Stimulated activated naive CD8-positive, alpha-beta T cell treated with anti-CD3 and anti-CD28 coated beads, Interleukin-15, amount 100 ng/mL, for 72 hours (primary cell): ENCODE data around the gene SPTBN1.
A peak's percentile ranks its signal among the peaks of the same experiment; 100 is the strongest.

ENCODE experiments used
- ATAC-seq: fragments of 150-1000 bp; cut with Tn5 transposase; 2 replicates; pipeline ENCODE4 v1.10.0; 2021; ENCODE audit warnings: mild to moderate bottlenecking, moderate library complexity
- DNase-seq, 2 donors: peaks; one replicate each; pipeline ENCODE4 v3.0.0; 2021 to 2022
- H3K27ac Mint-ChIP-seq, 2 donors: one replicate each; pipeline ENCODE4 v1.8.0; 2022; ENCODE audit warnings: mild to moderate bottlenecking in 2 of 2, mixed read lengths in 2 of 2, moderate library complexity in 2 of 2
- H3K27me3 Mint-ChIP-seq: one replicate; pipeline ENCODE4 v1.8.0; 2022; ENCODE audit warnings: mixed read lengths
- H3K4me1 Mint-ChIP-seq: one replicate; pipeline ENCODE4 v1.8.0; 2022; ENCODE audit warnings: mild to moderate bottlenecking, mixed read lengths
- H3K4me3 Mint-ChIP-seq, 2 donors: one replicate each; pipeline ENCODE4 v1.8.0; 2022; ENCODE audit warnings: mild to moderate bottlenecking in 2 of 2, mixed read lengths in 2 of 2, moderate library complexity in 1 of 2
- H3K9me3 Mint-ChIP-seq, 2 donors: one replicate each; pipeline ENCODE4 v1.8.0; 2022; ENCODE audit warnings: mixed read lengths in 2 of 2

SPTBN1 gene

DNA sequence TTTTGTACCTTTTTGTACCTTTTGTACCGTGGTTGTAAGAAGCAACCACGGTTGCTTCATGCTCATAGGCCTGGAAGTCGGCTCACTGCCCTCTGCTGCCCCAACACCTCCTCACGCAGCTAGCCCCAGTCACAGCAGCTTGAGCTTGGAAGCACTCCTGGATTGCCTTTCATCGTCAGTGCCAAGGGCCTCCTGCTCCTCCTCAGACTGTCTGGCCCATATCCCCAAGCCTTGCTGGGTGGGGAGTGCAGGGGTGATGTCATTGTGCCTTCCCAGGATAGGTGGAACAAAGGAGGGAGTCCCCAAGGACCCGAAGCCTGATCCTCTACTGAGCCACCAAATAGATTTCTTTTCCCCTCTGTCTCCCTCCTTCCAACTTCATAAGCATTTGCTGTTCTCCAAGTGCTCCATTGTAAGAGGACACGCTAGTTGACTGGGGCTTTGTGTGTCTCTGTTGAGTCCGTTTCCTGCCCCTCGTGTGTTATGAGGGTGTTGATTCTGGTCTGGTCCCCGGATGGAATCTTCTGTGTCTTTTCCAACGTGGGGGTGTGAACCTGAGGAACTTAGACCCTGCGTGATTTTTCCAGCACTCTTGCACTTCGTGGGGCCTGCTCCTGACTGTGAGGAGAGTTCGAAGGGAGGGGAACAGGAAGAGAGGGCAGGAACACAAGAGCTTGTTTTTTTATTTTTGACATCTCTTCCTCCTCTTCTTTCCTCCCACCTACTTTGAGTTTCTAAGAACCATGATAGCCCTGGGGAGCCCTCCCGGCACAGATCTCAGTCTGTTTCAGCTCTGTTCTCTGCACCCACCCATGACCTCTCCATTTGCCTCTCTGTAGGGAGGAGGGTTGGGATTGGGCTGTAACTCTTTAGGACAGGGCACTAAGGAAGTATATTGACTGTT is 140.1 kb downstream of the SPTBN1 start:
- Mint-ChIP-seq H3K4me3 (peak overlapping the region; percentile 84), H3K27me3 (no peaks in the 10 kb centered on the region), H3K9me3 (no peaks in the 10 kb centered on the region), H3K4me1 (peaks cover 96% of the 10 kb centered on the region), H3K27ac (peak overlapping the region; percentile 99)
- ATAC-seq = peak; percentile 33
- DNase-seq = no peak

DNA sequence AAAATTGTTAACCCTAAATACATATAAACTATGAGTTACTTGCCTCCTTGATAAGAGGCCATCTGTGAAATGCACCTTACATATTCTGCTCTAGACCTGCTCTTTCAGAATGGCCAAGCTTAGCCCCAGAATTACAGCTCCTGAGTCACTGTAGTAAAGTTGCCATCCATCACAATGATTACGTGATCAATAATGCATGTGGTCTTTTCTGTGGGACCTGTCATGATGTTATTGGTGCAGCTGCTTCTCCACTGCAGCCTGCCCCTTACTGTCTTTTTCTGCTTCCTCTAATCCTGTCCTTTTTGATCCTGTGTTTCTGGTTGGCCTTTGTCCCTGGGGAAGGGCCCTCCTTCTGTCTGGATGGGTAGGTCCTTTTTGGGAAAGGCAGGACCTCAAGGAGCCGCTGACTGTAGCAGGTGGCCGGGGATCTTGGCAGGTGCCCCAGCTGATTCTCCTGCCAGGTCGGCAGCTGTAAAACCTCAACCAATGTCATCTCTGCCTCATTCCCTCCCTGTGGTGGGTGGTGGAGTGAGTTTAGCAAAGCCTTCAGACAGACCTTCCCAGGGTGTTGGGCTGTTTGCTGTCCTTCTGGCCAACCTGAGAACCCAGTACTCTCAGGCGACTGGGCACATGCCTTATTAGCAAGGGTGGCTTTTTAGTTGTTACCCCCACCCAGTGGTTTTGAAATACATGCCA is 141.2 kb downstream of the SPTBN1 start:
- Mint-ChIP-seq H3K4me3 (peak overlapping the region; percentile 84), H3K9me3 (no peaks in the 10 kb centered on the region), H3K27ac (peak overlapping the region; percentile 99), H3K4me1 (peaks cover 96% of the 10 kb centered on the region), H3K27me3 (no peaks in the 10 kb centered on the region)
- ATAC-seq (peak; percentile 80), DNase-seq (peak; percentile 40 to 62)

GRCh38 chr2:54598347-54599325 is 142.5 kb downstream of the SPTBN1 start:
- Mint-ChIP-seq H3K4me1 (peaks cover 96% of the 10 kb centered on the region), H3K27ac (no peak overlapping the region), H3K4me3 (no peak overlapping the region), H3K27me3 (no peaks in the 10 kb centered on the region), H3K9me3 (no peaks in the 10 kb centered on the region)
- DNase-seq (no peak), ATAC-seq (no peak)

DNA sequence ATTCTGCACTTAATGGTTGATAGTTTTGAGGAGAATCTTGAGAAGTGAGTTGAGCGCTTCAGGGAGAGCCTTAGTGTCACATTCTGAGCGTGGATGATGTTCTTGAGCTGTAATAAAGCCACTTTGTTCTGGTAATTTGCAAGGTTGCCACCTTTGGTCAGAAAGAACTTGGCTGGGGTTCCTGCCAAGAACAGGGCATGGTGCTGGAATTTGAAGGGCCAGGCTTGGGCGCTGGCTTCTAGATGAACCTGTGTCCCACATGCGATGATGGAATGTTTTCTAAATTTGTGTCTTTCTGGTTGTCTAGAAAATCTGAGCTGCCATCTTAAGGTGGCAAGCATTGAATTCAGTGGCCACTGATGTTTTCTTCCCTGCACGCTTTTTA is 143.2 kb downstream of the SPTBN1 start:
- Mint-ChIP-seq H3K27me3 (no peaks in the 10 kb centered on the region), H3K4me1 (peaks cover 96% of the 10 kb centered on the region), H3K4me3 (no peak overlapping the region), H3K9me3 (no peaks in the 10 kb centered on the region), H3K27ac (peak overlapping the region in 1 of 2 donors; percentile 23)
- DNase-seq (no peak), ATAC-seq (no peak)

- H3K27ac Mint-ChIP-seq = peak overlapping the region; percentile 61 to 77
- peak; percentile 21 for ATAC-seq
Measured at GRCh38 chr2:54599914-54600313, 143.8 kb downstream of the SPTBN1 start.

DNA sequence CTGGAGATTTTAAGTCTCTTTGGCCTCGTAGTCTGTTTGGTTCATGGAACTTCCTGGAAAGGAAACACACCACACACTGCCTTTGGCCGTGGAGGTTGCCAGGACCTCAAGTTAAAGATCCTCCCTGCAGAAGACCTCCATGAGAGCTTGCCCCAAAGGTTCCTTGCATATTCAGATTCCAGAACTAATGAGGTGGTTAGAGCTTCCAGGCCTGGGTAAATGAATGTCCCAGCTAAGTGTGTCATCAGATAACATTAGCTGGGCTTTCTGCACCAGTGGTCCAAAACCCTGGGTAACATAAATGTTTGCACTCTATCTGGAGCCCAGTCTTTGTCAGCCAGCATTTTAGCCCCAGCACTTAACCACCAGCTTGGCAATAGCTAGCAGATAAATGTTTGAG is 145.2 kb downstream of the SPTBN1 start:
- Mint-ChIP-seq H3K27me3 (no peaks in the 10 kb centered on the region), H3K4me3 (peak overlapping the region in 1 of 2 donors; percentile 16), H3K4me1 (peaks cover 99% of the 10 kb centered on the region), H3K9me3 (no peaks in the 10 kb centered on the region), H3K27ac (peak overlapping the region in 1 of 2 donors; percentile 47)
- ATAC-seq (no peak), DNase-seq (no peak)

More at GRCh38 chr2:54599914-54600313, 143.8 kb downstream of the SPTBN1 start:
- H3K9me3 Mint-ChIP-seq = no peaks in the 10 kb centered on the region
- H3K4me3 Mint-ChIP-seq = peak overlapping the region; percentile 7 to 13
- peak in 1 of 2 donors; percentile 38 for DNase-seq
- peaks cover 99% of the 10 kb centered on the region for H3K4me1 Mint-ChIP-seq
- no peaks in the 10 kb centered on the region for H3K27me3 Mint-ChIP-seq

- H3K27ac Mint-ChIP-seq = peak overlapping the region in 1 of 2 donors; percentile 72
- H3K4me1 Mint-ChIP-seq = peaks cover 94% of the 10 kb centered on the region
- peak; percentile 52 for ATAC-seq
- no peaks in the 10 kb centered on the region for H3K27me3 Mint-ChIP-seq
- DNase-seq = no peak
- H3K4me3 Mint-ChIP-seq = peak overlapping the region; percentile 56 to 62
- no peaks in the 10 kb centered on the region for H3K9me3 Mint-ChIP-seq
Measured at GRCh38 chr2:54602736-54603322, 146.7 kb downstream of the SPTBN1 start.

DNA sequence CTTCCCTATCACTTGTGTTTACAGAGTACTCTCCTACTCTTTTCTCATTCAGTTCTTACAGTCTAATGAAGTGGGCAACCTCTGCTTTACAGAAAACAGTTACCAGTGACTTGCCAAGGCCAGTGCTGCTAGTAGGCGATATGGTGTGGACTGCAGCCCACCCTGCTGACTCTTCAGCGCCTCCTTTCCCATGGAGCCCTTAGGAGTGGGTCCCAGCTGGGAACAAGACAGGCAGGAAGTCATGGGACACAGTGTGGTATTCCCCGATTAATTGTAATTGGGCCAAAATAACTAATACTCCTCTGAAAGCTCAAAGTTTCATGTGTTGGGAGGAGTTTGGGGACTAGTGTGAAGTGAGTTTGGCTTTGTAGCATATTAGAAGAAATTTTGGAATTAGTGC is 147.2 kb downstream of the SPTBN1 start:
- peaks cover 94% of the 10 kb centered on the region for H3K4me1 Mint-ChIP-seq
- H3K27me3 Mint-ChIP-seq = no peaks in the 10 kb centered on the region
- peaks cover 0 to 4% of the 10 kb centered on the region in 2 donors for H3K9me3 Mint-ChIP-seq
- H3K4me3 Mint-ChIP-seq = peak overlapping the region in 1 of 2 donors; percentile 46
- DNase-seq = no peak
- ATAC-seq = peak; percentile 8
- H3K27ac Mint-ChIP-seq = peak overlapping the region in 1 of 2 donors; percentile 83

GRCh38 chr2:54603796-54604195 is 147.7 kb downstream of the SPTBN1 start:
- DNase-seq (no peak), ATAC-seq (no peak)
- Mint-ChIP-seq H3K4me1 (peaks cover 94% of the 10 kb centered on the region), H3K9me3 (peaks cover 0 to 4% of the 10 kb centered on the region in 2 donors), H3K27me3 (no peaks in the 10 kb centered on the region), H3K27ac (peak overlapping the region; percentile 4 to 83), H3K4me3 (peak overlapping the region in 1 of 2 donors; percentile 46)

DNA sequence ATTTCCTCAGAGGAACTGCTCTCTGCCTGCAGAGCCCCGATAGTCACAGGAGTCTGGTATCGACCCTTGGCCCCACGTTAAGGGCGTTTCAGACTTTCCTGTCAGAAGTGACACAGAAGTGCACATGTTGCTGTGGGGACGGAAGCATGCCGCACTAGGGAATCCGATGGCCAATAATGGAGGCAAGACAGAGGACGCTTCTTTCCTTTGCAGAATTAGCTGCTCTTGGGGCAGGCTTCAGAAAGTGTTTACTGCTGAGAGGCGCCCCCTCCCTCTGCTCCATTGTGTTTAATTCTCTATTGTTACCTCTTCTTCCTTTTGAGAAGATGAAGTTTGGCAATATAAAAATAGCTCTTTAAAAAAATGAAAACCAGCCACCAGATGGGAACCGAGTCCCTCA is 148.7 kb downstream of the SPTBN1 start:
- peaks cover 0 to 4% of the 10 kb centered on the region in 2 donors for H3K9me3 Mint-ChIP-seq
- no peaks in the 10 kb centered on the region for H3K27me3 Mint-ChIP-seq
- peak; percentile 45 for ATAC-seq
- DNase-seq = no peak
- H3K4me1 Mint-ChIP-seq = peaks cover 94% of the 10 kb centered on the region
- peak overlapping the region in 1 of 2 donors; percentile 93 for H3K27ac Mint-ChIP-seq
- H3K4me3 Mint-ChIP-seq = peak overlapping the region; percentile 56 to 77

GRCh38 chr2:54605836-54606235 is 149.7 kb downstream of the SPTBN1 start:
- peak overlapping the region; percentile 8 to 93 for H3K27ac Mint-ChIP-seq
- H3K27me3 Mint-ChIP-seq = no peaks in the 10 kb centered on the region
- ATAC-seq (peak; percentile 6), DNase-seq (no peak)
- H3K4me1 Mint-ChIP-seq = peaks cover 94% of the 10 kb centered on the region
- peak overlapping the region; percentile 56 to 77 for H3K4me3 Mint-ChIP-seq
- peaks cover 0 to 4% of the 10 kb centered on the region in 2 donors for H3K9me3 Mint-ChIP-seq

DNA sequence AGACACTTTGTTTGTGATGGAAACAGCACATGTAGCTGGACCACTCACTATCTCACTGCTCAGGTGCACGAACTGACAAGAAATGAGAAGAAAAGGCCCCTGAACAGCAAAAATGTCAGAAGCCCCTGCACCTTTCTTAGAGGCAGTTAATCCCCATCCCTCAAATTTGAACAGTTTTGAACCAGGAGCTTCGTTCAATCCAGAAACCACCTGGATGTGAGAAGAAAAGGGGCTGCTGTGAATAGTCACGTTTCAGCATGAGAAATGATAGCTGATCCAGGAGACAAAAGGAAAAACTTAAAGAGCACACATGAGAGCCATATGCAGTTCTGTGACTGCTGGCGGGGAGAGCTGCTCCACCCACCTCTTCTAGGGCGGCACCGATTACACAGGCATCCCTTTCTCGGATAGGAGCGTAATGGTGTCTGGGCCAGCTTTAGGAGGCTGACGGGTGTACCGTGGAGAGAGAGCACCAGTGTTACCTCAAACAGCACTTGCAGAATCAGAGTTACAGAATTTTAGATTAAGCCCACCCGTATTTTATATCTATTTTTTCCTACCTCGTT is 150.3 kb downstream of the SPTBN1 start:
- DNase-seq (no peak), ATAC-seq (peak; percentile 69)
- no peaks in the 10 kb centered on the region for H3K27me3 Mint-ChIP-seq
- H3K4me3 Mint-ChIP-seq = peak overlapping the region; percentile 56 to 77
- peaks cover 89% of the 10 kb centered on the region for H3K4me1 Mint-ChIP-seq
- peaks cover 0 to 4% of the 10 kb centered on the region in 2 donors for H3K9me3 Mint-ChIP-seq
- H3K27ac Mint-ChIP-seq = peak overlapping the region; percentile 8 to 93

GRCh38 chr2:54608224-54608623 is 152.1 kb downstream of the SPTBN1 start:
- no peaks in the 10 kb centered on the region for H3K27me3 Mint-ChIP-seq
- ATAC-seq (no peak), DNase-seq (no peak)
- peaks cover 84% of the 10 kb centered on the region for H3K4me1 Mint-ChIP-seq
- H3K4me3 Mint-ChIP-seq = no peak overlapping the region
- H3K9me3 Mint-ChIP-seq = peaks cover 0 to 4% of the 10 kb centered on the region in 2 donors
- peak overlapping the region; percentile 4 to 29 for H3K27ac Mint-ChIP-seq

DNA sequence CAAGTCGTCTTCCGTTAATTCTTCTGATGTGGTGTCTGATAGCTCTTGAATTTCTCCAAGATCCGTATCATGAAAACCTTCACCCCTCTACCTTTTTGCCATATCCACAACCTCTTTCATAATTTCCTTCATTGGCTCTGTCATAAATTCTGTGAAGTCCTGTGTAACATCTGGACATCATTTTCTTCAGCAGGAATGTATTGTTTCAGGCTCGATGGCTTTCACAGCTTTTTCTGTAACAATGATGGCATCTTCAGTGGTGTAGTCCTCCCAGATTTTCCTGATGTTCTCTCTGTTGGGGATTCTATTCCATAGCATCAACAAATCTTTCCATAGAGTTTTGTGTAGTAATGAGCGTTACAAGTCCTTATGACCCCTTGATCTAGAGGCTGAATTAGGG is 153.1 kb downstream of the SPTBN1 start:
- H3K4me1 Mint-ChIP-seq = peaks cover 79% of the 10 kb centered on the region
- H3K9me3 Mint-ChIP-seq = peaks cover 0 to 4% of the 10 kb centered on the region in 2 donors

More for the DNA sequence above, 153.1 kb downstream of the SPTBN1 start:
- no peak overlapping the region for H3K4me3 Mint-ChIP-seq
- DNase-seq = no peak
- H3K27ac Mint-ChIP-seq = no peak overlapping the region
- ATAC-seq = no peak
- H3K27me3 Mint-ChIP-seq = no peaks in the 10 kb centered on the region
